ENCODE data around the gene FBXL17.
A peak's percentile ranks its signal among the peaks of the same experiment; 100 is the strongest.

FBXL17 gene

DNA sequence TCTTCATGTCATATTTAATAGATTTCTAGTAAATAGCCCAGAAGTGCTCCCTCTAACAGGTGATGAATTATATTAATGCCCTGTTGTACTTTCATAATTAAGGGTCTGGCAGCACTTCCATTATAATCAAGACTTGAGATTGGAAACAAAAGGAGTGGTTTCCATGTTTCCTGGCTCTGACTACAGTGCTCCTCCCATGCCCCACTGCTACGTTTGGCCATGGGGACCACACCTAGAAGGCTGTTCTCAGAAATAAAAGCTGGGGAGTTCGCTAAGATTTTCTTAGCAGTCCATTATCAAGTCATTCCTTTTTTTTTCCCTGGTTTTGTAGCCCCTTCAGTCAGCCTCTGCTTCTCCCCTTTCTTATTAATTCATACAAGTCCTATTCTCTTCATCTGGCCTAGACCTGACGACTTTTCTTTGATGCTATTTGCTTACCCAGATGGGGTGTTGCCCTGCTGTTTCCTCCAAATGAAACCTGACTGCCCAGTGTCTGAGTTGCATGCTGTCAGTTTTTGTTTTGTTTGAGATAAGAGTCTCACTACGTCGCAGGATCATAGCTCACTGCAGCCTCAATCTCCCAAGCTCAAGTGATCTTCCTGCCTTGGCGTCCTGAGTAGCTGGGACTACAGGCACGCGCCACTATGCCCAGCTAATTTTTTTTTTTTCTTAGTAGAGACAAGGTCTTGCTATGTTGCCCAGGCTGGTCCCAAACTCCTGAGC, 399.0 kb downstream of the FBXL17 start:
- DNase-seq = no peak

GRCh38 chr5:107980923-107981692, 400.8 kb downstream of the FBXL17 start:
- no peak for DNase-seq

DNA sequence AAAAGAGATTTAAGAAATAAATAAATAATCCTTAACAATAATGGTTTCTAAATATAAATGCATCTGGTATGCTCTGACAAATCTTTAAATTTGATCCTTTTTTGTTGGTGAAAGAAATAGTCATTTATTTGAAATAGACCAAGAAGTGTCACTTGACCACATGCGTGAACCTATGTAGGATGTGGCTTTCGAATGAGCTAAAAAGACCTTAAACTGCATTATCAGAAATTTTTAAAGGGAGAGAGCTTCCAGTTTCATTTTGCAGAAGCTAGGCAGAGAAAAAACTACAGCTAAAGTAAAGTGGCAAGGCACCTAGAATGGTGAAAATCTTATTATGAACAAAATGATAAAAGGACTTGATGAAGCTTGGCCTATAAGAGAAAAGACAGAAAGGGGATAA, 402.0 kb downstream of the FBXL17 start:
- no peak for DNase-seq

DNA sequence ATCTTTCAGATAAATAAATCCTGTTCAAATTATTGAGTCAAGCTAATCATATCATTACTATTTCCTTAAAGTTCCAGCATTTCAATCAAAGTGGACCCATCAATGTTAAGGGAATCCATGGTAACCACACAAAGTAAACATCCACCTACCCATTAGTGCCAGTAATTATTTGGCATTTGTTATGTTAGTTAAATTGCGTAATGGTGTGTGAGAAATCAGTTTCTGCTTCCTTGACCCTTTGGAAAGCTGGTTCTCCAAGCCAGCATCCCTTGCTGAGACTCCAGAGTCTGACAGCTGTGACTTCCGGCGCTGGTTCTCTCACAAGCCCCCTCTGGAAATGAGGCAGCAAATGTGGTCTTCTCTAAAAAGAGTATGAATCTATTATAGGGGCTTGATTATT, 402.6 kb downstream of the FBXL17 start:
- DNase-seq = no peak

DNA sequence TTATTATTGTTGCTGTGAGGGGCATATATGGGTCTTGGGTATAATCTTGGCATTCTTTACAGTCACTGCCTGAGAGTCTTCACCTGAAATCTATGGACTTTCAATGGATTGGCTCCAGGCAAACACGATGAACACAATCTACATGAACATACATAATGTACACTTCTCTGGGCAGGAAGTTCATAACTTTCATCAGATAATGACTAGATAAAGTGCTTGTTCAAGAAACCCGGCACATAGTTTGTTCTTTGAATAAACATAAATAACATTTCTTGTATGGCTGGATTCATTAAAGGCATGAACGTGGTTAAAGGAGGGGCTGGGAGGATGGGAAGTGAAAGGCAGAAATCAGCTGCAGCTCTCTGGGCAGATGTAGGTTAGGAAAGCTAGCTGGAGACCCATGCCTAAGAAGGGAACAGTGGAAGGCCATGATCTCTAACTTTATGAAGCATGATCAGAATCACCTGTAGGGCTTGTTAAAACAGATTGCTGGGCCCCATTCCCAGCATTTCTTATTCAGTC, 404.3 kb downstream of the FBXL17 start:
- DNase-seq = no peak

DNA sequence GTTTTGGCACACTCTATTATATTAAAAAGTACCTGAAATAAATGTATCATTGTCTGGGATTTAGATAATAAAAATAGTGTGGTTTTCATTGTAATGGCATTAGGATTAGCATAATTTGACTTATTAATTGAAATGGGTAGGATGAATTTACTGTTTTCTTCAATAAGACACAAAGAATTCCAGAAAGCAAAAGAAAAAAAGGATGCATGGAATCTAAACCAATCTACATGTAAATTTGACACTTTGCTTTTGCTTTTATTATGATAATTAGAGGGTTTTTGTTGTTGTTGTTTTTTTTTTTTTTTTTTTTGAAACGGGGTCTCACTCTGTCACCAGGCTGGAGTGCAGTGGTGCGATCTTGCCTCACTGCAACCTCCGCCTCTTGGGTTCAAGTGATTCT, 406.3 kb downstream of the FBXL17 start:
- no peak for DNase-seq

GRCh38 chr5:107971846-107972245, 410.1 kb downstream of the FBXL17 start:
- DNase-seq = no peak

DNA sequence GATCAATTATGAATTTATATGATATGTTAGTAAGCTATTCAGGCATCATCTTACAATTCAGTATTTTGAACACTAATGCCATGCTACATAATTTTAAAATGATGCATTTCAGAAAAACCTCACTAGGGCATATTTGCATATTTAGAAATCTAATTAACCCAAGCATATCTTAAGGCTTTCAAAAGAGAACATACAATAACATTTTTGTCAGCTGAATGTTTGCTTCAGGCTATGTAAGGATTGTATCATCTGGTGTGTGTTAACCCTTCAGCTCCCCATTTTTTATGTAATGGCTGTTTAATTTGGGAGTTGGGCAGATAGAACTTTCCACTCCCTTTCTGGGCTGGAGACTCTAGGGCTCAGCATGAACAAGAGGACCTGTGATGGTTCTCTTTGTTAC, 412.1 kb downstream of the FBXL17 start:
- DNase-seq = peak; percentile 14

DNA sequence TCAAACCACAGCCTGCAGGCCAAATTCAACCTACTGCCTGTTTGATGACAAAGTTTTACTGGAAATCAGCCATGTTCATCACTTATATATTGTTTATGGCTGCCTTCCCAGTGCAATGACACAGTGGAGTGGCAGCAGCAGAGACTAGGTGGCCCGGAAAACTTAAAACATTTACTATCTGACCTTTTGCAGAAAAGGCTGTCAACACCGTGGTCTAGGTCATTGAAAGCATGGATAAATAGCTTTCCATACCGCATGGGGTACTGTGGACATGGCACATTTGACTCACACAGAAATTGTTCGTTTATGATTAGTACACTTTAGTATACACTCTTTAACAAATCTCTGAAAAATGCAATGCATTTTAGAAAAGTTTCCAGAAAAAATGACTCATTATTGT, 412.9 kb downstream of the FBXL17 start:
- no peak for DNase-seq

- no peak for DNase-seq
Observed at GRCh38 chr5:107968406-107968843, 413.5 kb downstream of the FBXL17 start.

DNA sequence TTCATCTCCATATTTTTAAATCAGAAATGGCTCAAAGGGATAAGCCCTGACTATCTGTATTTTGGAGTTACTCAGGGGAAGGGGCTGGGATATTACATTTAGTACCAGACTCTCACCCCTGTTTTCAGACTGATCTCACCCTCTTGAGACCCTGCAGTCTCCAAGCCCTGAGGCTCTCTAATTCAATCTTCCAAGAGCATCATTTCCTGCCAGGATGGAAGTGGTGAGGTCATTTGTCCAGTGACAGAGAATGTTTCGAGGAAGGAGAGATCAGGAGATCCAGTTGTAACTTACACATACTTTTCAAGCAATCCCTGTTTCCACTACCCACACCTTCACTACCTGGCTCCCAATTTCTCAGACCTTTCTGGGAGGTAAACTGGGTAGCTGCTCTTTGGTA, 415.7 kb downstream of the FBXL17 start:
- DNase-seq = no peak

DNA sequence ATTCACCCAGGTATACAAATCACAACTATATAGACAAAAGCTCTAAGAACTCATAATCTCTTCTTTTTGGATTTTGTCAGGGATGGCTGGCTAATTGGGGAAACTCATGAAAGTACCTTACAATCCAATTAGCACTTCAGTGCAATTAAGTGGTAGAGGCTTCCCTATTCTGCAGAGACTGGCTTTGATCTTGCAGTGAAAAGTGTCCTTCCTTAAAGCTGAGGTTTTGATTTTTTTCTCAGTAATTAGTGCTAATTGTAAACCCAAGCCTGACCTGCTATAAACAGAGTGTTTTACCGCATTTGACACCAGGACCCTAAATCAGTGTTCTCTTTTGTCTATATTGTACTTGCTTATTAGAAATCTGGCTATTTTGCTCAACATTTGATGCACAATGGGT, 417.2 kb downstream of the FBXL17 start:
- DNase-seq = no peak

- no peak for DNase-seq
Observed at GRCh38 chr5:107959573-107960279, 422.2 kb downstream of the FBXL17 start.

- DNase-seq = no peak
Observed at GRCh38 chr5:107958861-107959260, 423.0 kb downstream of the FBXL17 start.

DNA sequence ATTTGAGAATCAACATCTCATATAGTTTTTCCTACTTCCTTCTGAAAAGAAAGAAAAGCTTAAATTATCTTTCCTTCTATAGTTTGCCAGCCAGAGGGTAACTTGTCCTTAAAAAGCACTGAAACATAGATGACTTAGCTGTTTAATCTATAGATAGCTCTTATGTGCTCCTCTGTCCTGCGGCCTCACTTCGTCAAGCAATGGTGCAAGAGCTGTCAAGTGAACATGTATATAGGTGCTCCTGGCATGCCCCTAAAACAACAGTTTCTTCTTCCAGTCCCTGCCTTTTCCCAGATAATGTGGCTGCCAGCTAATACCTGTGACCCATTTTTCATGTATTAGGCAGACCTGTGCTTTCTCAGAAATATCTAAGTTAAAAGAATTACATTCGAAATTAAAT, 423.5 kb downstream of the FBXL17 start:
- no peak for DNase-seq

GRCh38 chr5:107957051-107957450, 424.8 kb downstream of the FBXL17 start:
- no peak for DNase-seq

- DNase-seq = no peak
Observed at GRCh38 chr5:107955321-107955720, 426.6 kb downstream of the FBXL17 start.

DNA sequence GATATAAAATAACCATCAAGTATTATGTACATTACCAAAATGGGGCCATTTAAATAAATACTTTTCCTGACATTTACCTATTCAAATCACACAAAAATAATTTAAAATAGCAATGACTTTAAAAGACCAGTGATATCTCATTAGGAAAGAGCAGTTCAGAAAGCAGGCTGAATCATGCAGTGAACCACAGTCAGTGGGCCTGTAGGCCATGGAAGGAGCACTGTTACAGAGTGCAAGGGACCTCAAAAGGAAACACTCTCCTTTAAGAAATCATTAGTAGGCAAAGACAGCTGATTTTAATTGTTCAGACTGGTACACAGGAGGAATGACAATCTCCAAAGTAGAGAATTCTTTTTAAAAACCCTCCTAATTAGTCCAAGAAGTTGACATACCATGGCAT, 427.6 kb downstream of the FBXL17 start:
- peak; percentile 1 for DNase-seq

- no peak for DNase-seq
Observed at GRCh38 chr5:107952450-107952849, 429.4 kb downstream of the FBXL17 start.

DNA sequence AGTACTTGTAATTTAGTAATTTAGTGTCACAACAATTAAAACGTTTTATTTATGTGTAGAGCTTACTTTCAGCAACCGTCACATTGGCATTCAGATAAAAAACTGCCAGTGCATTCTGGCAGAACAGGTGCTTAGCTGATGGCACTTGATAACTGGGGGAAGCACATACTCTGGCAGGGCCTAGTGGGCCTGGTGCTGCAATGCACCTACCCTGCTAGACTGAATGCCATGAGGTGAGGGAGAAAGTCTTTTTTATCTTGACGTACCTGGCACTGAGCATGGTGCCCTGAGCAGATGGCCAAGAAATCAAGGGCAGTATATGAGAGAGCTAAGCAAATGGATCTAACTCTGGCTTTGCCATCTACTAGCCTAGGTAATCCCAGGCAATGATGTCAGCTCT, 430.6 kb downstream of the FBXL17 start:
- DNase-seq = no peak

- no peak for DNase-seq
Observed at GRCh38 chr5:107950776-107951175, 431.1 kb downstream of the FBXL17 start.

DNA sequence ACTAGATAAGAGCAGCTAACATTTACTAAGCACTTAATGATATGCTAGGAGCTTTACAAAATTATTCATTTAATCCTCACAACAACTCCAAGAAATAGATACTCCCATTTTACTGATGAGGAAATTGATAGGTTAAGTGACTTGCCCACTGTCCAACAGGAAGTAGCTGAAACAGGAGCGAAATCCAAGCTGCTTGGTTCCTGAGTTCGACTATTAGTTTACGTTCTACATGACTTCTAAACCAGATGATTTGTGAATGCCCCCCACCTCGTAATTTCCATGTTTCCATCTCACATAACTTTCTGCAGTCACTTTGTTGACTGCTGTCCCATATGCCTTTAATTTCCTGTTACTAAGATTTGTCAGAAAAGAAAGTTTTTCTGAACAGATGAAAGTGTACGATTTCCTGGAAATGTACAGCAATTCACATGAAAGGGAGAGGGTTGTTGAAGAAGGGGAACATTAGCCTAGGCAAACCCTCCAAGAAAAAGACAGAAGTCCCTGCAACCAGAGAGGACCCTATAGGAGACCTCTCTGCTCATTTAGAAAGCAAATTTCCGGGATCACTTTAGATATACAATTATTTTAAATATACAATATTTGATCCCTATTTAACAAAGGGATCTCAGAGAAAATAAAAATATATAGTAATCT, 432.1 kb downstream of the FBXL17 start:
- DNase-seq = no peak

GRCh38 chr5:107948377-107948776, 433.5 kb downstream of the FBXL17 start:
- no peak for DNase-seq

All from NCI-H526 treated with DMSO at 0.1 percent for 48 hours (cell line).